Bone marrow (tissue), 2 donors: Measurements from ENCODE around the gene TRAF3.
"Not testable (repeated sequence)": the region's sequence is repeated elsewhere in the genome, so short reads cannot be mapped to it uniquely, and the experiment has no call there.

ENCODE experiments used
- DNase-seq, 2 donors: peaks; one replicate each; lab custom pipeline; 2025; lab: John Stamatoyannopoulos, UW

TRAF3 gene

DNA sequence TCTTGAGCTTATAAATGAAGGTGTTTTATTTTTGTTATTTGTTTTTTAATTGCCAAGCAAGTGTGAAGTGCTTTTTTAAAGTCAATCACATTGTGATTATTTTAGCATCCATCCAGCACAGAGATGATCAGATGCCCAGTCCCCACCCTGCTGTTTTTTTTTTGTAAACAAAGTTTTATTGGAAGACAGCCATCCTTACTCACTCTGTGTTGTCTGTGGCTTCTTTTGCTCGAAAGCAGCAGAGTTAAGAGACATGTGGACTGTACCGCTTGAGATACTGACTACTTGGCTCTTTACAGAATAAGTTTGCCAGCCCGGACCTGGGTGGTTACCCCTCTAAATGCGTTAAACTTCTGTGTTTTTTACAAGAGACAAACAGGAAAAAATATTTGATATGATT, 114.3 kb downstream of the TRAF3 start:
- no peak for DNase-seq

DNA sequence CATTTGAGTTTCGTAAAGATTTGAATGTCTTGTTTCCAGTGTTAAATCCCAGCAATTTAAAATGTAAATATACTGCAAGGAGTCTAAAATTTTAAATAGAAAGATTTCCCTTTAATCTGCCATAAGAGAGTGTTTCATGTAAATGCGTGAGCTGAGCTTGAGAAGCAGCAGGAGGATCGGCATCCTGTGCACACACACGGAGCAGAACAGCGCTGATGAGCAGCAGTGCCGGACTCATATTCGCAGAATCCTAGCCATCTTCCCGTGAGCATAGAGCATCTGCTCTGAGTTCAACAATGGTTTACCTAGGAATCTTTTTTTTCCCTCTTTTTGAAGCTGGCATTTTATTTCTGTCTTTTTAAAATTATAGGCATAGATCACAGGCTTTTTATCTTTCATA, 115.4 kb downstream of the TRAF3 start:
- DNase-seq, result no peak

DNA sequence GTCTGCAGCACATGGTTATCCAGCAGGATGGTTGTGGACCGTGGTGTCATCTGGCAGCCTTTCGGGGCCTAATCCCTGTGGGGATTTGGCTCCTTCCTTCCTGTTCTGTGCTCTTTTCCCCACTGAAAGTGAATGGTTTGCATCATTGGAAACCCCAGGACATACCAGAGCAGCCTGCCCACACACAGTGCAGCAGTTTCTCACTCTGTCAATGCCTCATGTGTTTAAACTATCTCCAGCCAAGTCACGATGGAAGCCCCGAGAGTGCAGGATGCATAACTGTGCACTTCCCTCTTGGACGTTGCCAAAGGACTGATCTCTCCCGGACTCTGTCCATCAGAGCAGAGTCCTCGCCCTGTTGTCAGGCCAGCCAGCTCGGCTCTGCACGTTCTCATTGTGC, 116.2 kb downstream of the TRAF3 start:
- no peak for DNase-seq

GRCh38 chr14:102896735-102897134, 119.5 kb downstream of the TRAF3 start:
- DNase-seq, result not testable (repeated sequence)

- no peak for DNase-seq
Observed at GRCh38 chr14:102897299-102898027, 120.2 kb downstream of the TRAF3 start.

- no peak for DNase-seq
Observed at GRCh38 chr14:102898298-102898697, 121.0 kb downstream of the TRAF3 start.

DNA sequence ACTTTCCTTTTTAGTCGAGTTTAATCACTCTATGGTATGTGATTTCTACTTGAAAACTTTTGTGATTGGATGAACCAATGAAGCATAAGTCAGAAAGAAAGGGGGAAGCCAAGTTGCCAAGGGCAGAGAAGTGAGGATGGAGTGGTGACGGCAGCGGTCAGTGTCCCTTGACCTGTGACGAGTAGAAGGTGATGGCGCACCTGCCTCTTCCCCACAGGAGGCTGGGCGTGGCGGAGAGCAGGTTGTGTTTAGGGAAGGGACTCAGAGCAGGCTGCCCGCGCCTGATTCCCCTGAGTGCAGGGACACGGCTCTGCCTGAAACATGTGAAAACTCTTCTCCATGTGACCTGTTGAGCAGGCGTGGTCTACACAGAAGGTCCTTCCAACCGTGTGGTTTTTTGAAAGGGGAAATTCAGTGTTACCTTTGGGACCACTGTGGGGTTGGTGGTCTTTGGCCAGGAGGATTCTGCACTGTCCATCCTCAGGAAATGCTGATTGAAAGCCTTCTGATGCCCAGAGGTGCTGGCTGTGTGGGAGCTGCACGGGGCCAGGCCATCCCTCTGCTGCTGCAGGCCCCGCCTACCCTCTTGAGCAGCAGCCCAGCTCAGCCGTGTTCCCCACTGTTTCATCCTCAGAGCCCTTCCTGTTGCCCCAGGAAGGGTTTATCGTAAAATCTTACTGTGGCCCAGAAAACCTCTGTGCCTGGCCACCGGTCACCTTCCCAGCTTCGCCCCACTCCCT, 121.7 kb downstream of the TRAF3 start:
- DNase-seq, result no peak

DNA sequence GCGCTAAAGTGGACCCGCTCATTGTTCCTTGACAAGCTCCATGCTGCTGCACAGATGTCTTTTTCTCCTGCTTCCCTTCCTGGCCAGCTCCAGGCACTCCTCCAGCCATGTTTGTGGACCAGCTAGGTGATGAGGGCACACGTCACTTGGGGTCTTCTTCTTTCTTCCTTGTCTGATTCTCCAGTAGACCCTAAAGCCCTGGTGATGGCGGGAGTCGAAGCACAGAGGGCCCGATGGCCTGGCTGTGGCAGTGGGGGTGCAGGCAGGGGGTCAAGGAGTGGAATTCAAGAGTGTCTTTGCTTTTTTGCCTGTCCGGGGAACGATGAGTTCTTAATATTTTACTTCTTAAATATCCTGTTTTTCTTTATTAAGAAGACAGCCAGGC, 122.3 kb downstream of the TRAF3 start:
- no peak for DNase-seq

DNA sequence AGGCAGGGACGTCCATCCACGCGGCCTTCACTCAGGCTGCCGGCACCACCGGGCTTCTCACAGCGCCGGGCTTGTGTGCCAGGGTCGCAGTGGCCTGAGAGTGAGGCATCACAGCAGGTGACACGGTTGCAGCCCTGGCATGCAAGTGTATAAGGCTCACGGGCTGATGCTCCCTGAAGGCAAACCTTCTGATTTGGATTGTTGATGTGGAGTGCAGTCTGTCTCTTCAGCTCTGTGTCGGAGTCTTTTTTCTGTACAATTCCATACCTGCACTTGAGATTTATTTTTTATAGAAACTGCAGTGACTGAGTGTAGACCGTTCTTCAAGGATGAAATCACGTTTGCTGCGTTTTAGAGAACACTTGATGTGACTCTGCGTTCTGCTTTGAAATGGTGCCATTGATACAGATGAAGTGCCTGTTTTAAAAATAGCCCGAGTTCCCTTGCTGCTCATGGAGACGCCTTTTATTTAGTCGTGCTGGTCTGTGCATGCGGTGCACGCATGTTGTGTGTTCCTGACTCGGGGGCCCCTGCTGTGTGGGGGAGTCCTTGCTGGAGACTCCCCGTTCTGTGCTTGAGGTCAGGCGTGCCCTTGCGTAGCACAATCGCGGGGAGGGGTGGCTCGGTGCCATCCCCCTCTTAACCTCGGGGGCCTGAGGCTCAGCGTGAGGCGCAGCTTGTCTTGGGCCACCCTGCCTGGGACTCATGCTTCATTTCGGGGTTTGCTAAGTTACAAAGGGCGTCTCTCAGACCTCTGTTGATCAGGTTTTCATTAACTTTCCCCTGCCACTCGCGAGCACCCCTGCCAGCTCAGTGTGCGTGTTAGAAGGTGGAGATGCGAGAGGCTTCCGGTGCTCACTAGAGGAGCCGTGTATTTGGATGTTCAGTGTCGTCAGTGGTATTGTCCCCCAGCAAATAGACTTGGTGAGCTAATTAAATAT, 123.7 kb downstream of the TRAF3 start:
- no peak for DNase-seq

GRCh38 chr14:102901633-102902032, 124.4 kb downstream of the TRAF3 start:
- no peak for DNase-seq

GRCh38 chr14:102902086-102902485, 124.8 kb downstream of the TRAF3 start:
- DNase-seq, result no peak

GRCh38 chr14:102902523-102903247, 125.4 kb downstream of the TRAF3 start:
- DNase-seq, result no peak

DNA sequence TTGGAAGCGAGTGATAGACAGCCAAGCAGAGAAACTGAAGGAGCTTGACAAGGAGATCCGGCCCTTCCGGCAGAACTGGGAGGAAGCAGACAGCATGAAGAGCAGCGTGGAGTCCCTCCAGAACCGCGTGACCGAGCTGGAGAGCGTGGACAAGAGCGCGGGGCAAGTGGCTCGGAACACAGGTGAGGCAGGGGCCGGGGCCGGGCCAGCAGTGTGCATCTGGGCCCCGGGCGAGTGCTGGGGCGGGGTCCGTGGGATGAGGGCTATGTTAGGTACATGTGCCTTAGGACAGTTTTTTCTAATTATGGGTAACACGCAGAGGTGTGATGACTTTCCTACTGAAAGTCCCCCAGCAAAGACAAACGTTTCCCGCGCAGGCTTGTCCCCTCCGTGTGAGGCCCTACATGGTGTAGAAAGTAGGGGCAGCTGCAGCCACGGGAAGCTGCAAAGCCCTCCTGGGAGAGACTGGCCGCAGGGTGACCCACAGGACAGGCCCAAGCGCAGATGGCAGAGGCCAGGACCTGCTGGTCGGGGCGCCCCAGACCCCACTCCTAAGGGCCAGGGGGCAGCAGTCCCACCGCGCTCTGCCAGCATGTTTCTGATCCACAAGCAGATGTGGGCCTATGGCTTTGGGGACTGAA, 126.1 kb downstream of the TRAF3 start:
- no peak for DNase-seq

DNA sequence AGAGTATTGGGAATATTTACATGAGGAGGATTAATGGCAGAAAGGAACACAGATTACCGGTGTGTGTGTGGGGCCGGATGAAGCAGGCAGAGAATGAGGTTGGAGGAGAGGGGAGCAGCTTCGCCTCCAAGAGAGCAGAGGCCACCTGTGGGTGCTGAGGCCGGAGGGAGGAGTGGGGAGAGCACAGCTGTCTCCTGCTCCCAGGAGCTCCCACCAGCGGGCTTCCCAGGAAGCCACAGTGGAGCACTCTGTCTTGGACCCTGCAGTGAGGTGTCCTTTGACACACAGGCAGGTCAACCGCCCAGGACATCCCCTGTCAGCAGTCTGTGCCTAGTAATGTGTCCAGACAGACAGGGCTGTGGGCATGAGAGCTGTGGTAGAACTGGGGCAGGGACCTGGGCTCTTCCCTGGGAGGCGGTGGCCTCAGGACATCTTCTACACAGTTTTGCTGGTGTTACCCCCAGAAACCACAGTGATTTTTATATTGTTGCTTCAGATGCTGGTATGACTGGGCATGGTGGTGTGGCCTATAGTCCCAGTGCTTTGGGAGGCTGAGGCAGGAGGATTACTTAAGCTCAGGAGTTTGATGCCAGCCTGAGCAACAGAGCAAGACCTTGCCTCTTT, 126.8 kb downstream of the TRAF3 start:
- DNase-seq, result no peak

GRCh38 chr14:102905116-102906108, 128.2 kb downstream of the TRAF3 start:
- no peak for DNase-seq

DNA sequence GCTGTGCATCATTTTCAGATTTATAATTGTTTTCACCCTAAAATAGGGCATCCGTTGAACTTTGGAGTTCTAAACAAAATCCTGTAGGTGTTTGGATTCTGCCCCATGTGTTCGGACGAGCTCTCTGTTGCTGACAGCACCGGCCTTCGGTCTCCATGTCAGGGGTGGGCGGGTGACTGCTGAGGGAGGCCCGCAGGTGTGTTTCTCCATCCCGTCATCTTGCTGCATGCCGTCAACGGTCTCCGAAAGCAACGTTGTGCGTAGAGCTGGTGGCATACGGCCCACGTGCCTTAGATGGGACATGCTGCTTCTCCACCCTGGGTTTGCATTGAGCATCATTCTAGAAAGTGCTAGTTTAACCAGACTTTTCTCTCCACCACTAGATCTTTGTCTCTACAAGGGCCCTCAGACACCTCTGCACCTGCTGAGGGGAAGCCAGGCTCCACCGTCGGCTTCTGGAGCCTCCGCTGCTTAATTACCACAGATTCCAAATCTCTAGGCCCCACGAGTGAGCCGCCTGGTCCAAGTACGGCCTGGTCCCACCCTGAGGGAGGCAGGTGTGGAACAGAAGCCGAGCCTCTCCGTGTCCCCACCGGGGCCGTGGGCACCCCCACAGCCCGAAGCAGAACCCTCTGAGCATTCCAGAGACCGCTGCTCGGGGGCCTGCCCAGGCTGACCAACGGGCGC, 129.5 kb downstream of the TRAF3 start:
- DNase-seq, result no peak

DNA sequence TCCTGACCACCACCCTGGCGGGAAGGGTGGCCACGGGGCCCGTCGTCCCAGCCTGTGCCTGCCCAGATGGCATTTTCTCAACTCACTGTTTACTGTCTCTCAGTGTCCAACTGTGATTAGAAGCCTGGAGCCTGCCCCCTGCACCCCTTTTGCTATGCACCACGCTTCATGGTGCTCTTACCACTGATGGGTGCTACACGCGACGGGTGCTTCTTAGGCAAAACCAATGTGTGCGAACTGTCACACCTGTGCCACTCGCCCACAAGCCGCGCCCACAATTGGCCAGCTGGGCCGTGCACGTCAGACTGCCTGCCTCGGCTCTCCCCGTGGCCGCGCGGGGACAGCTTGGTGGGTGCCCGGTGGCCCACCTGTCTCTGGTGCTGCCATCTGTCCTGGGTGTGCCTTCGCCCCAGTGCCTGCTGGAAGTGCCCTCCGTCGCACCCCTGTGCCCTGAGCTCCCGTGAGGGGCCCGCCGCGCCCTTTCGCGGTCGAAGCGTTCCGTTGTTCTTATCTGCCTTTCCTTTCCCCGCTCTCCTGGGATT, 130.1 kb downstream of the TRAF3 start:
- DNase-seq, result no peak

DNA sequence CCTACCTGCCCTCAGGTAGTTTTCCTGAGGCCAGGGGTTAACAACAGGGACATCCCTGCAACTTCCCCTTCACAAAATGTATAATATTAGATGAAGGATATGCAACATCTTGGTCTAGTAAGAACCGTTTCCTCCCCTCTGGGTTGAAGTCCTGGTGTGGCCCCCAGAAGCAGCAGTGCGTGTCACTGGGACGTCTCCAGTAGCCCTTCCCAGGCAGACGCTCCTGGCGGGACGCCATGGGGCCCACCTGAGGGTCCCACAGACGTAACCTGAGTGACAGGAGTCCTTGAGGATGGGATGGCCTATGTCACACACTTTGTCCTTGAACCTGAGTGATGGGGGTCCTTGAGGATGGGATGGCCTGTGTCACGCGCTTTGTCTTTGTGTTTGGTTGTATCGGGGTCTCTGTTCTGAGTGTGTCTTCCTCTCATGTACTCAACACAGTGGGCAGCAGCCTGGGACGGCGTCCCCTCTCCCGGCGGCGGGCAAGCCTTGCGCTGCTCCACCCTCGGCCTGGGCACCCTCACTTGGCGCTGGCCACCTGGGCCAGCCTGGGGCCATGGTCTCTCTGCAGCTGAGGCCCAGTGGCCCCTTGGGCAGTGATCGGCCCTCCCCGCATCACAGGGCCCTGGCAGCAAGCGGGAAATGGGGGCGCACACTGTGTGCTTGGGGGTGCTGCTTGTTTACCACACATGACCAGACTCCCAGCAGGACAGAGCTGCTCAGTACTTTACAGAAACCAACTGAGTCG, 130.9 kb downstream of the TRAF3 start:
- no peak for DNase-seq
